H9 (cell line): ENCODE data around the gene NCKAP5L. TPM values are rescaled to one million over a fixed set of nuclear protein-coding genes. Genes with fewer than 3 reads are reported as not detected.

Source experiments
- DNase-seq: peaks from one replicate; pipeline ENCODE4 v3.0.0-alpha.2; 2017
- H2AFZ ChIP-seq: one replicate; pipeline ENCODE4 v1.6.1; 2013; ENCODE audit warnings: mild to moderate bottlenecking, low read length, control low read depth, moderate library complexity
- H2AK5ac ChIP-seq: 2 replicates; pipeline ENCODE4 v1.6.1; 2013; ENCODE audit warnings: low read length, control low read depth, mixed read lengths; ENCODE audit not compliant: insufficient read length
- H2BK120ac ChIP-seq: one replicate; pipeline ENCODE4 v1.6.1; 2013; ENCODE audit warnings: low read depth, mild to moderate bottlenecking, low read length, control low read depth, inconsistent platforms; ENCODE audit not compliant: poor library complexity, severe bottlenecking
- H2BK12ac ChIP-seq: 2 replicates; pipeline ENCODE4 v1.6.1; 2013; ENCODE audit warnings: low read length, control low read depth, mixed read lengths, low read depth; ENCODE audit not compliant: insufficient read length
- H2BK15ac ChIP-seq: 2 replicates; pipeline ENCODE4 v1.6.1; 2013; ENCODE audit warnings: low read depth, low read length, control low read depth
- H2BK20ac ChIP-seq: one replicate; pipeline ENCODE4 v1.6.1; 2013; ENCODE audit warnings: low read depth, mild to moderate bottlenecking, low read length, control low read depth, inconsistent platforms; ENCODE audit not compliant: poor library complexity, severe bottlenecking
- H2BK5ac ChIP-seq: 2 replicates; pipeline ENCODE4 v1.6.1; 2013; ENCODE audit warnings: low read length, control low read depth, mixed read lengths; ENCODE audit not compliant: insufficient read length
- H3K14ac ChIP-seq: 2 replicates; pipeline ENCODE4 v1.6.1; 2013; ENCODE audit warnings: low read length, control low read depth; ENCODE audit not compliant: insufficient read depth
- H3K18ac ChIP-seq: 2 replicates; pipeline ENCODE4 v1.6.1; 2013; ENCODE audit warnings: low read depth, mild to moderate bottlenecking, mixed read lengths, low read length, control low read depth; ENCODE audit not compliant: insufficient read length
- H3K23ac ChIP-seq: 2 replicates; pipeline ENCODE4 v1.6.1; 2013; ENCODE audit warnings: low read length, control low read depth, mixed read lengths, low read depth; ENCODE audit not compliant: insufficient read length
- H3K23me2 ChIP-seq: 2 replicates; pipeline ENCODE4 v1.6.1; 2013; ENCODE audit warnings: low read depth, mild to moderate bottlenecking, mixed read lengths, low read length, control low read depth; ENCODE audit not compliant: insufficient read length, poor library complexity, severe bottlenecking
- H3K27ac ChIP-seq: 2 replicates; pipeline ENCODE4 v1.5.1; 2013; ENCODE audit warnings: low read length, control low read depth, mixed read lengths, low read depth; ENCODE audit not compliant: insufficient read length
- H3K27me3 ChIP-seq: 2 replicates; pipeline ENCODE4 v1.6.1; 2013; ENCODE audit warnings: low read length, control low read depth, inconsistent platforms; ENCODE audit not compliant: insufficient read depth
- H3K4ac ChIP-seq: 2 replicates; pipeline ENCODE4 v1.6.1; 2013; ENCODE audit warnings: low read depth, mild to moderate bottlenecking, control low read depth, inconsistent platforms, low read length, moderate library complexity
- H3K4me1 ChIP-seq: 2 replicates; pipeline ENCODE4 v1.6.1; 2013; ENCODE audit warnings: low read length, control low read depth, inconsistent platforms; ENCODE audit not compliant: insufficient read depth
- H3K4me2 ChIP-seq: 2 replicates; pipeline ENCODE4 v1.6.1; 2013; ENCODE audit warnings: low read length, control low read depth, mixed read lengths; ENCODE audit not compliant: insufficient read length, insufficient read depth
- H3K56ac ChIP-seq: 2 replicates; pipeline ENCODE4 v1.6.1; 2013; ENCODE audit warnings: low read depth, mild to moderate bottlenecking, mixed read lengths, low read length, control low read depth; ENCODE audit not compliant: insufficient read length
- H3K79me1 ChIP-seq: 2 replicates; pipeline ENCODE4 v1.6.1; 2013; ENCODE audit warnings: low read depth, mild to moderate bottlenecking, moderate library complexity, low read length, control low read depth, inconsistent platforms; ENCODE audit not compliant: insufficient read depth, poor library complexity, severe bottlenecking
- H3K79me2 ChIP-seq: 2 replicates; pipeline ENCODE4 v1.6.1; 2013; ENCODE audit warnings: low read length, control low read depth, inconsistent platforms; ENCODE audit not compliant: insufficient read depth
- H3K9ac ChIP-seq: 2 replicates; pipeline ENCODE4 v1.6.1; 2013; ENCODE audit warnings: low read length, control low read depth, mixed read lengths; ENCODE audit not compliant: insufficient read length; ENCODE audit errors: extremely low read depth
- H3K9me3 ChIP-seq: one replicate; pipeline ENCODE4 v1.6.1; 2013; ENCODE audit warnings: low read depth, low read length, inconsistent platforms; ENCODE audit not compliant: control insufficient read depth
- H3T11ph ChIP-seq: one replicate; pipeline ENCODE4 v1.6.1; 2013; ENCODE audit warnings: mild to moderate bottlenecking, low read length, control low read depth, inconsistent platforms
- H4K20me1 ChIP-seq: one replicate; pipeline ENCODE4 v1.6.1; 2013; ENCODE audit not compliant: control insufficient read depth, insufficient read length, insufficient read depth
- H4K5ac ChIP-seq: 2 replicates; pipeline ENCODE4 v1.6.1; 2013; ENCODE audit warnings: low read depth, mild to moderate bottlenecking, mixed read lengths, low read length, control low read depth; ENCODE audit not compliant: insufficient read length
- H4K8ac ChIP-seq: replicated peaks from 2 replicates; pipeline ENCODE4 v1.6.1; 2013; ENCODE audit warnings: low read length, control low read depth, mixed read lengths, low read depth; ENCODE audit not compliant: insufficient read length
- H4K91ac ChIP-seq: 2 replicates; pipeline ENCODE4 v1.6.1; 2013; ENCODE audit warnings: low read depth, mild to moderate bottlenecking, moderate library complexity, mixed read lengths, low read length, control low read depth; ENCODE audit not compliant: insufficient read length
- H3K27ac Mint-ChIP-seq, 3 experiments: 2 replicates in 2 of 3; 3 replicates in 1 of 3; pipeline ENCODE4 v1.8.0; 2020 to 2021; ENCODE audit warnings: mixed read lengths in 3 of 3, mild to moderate bottlenecking in 1 of 3, moderate library complexity in 1 of 3
- H3K27me3 Mint-ChIP-seq: 2 replicates; pipeline ENCODE4 v1.8.0; 2021; ENCODE audit warnings: low read depth, mild to moderate bottlenecking, moderate library complexity, mixed read lengths
- H3K36me3 Mint-ChIP-seq, 3 experiments: 2 replicates in 2 of 3; 3 replicates in 1 of 3; pipeline ENCODE4 v1.8.0; 2020 to 2021; ENCODE audit warnings: low read depth in 3 of 3, mixed read lengths in 3 of 3; ENCODE audit not compliant: insufficient read depth in 1 of 3
- H3K4me1 Mint-ChIP-seq, 2 experiments: 2 replicates each; pipeline ENCODE4 v1.8.0; 2020; ENCODE audit warnings: mixed read lengths in 2 of 2
- H3K4me3 Mint-ChIP-seq, 2 experiments: 2 replicates in 1 of 2; 3 replicates in 1 of 2; pipeline ENCODE4 v1.8.0; 2020 to 2021; ENCODE audit warnings: mild to moderate bottlenecking in 2 of 2, mixed read lengths in 2 of 2, moderate library complexity in 1 of 2
- H3K9me3 Mint-ChIP-seq, 2 experiments: 2 replicates in 1 of 2; 3 replicates in 1 of 2; pipeline ENCODE4 v1.8.0; 2020; ENCODE audit warnings: mild to moderate bottlenecking in 2 of 2, mixed read lengths in 2 of 2, moderate library complexity in 1 of 2
- CTCF ChIP-seq: fragments of 200-600 bp; sonication (generic); conservative IDR thresholded peaks from 3 replicates; pipeline ENCODE4 v1.8.0; 2021; ENCODE audit warnings: antibody characterized with exemption, mild to moderate bottlenecking
- WGBS: extraction: QIAGEN DNeasy Blood & Tissue Kit; methylation state at CpG from one replicate; pipeline ENCODE4 v1.1.7; 2013; ENCODE audit warnings: missing lambda C conversion rate, low lambda C conversion rate, mixed read lengths; ENCODE audit not compliant: insufficient read length; ENCODE audit errors: extremely low coverage; 5-methylcytosine and 5-hydroxymethylcytosine counted together
- total RNA-seq: library from RNA; stranded (reverse); gene quantifications from 2 replicates; pipeline ENCODE4 v1.2.1, GENCODE V29; 2021

The NCKAP5L gene
- total RNA-seq, 1 experiment from 2014 or later, result 27.7 TPM

GRCh38 chr12:49854976-49855375, 26.8 kb upstream of the NCKAP5L start:
- H2BK12ac ChIP-seq, result no peak overlapping the region
- H3K4ac ChIP-seq, result no peak overlapping the region
- no CpG with 5 or more reads among the region's 4 CpGs for WGBS
- H3K4me3 Mint-ChIP-seq, result no peak overlapping the region
- H3K23ac ChIP-seq, result no peak overlapping the region
- no peak overlapping the region for H3K27ac Mint-ChIP-seq
- H3K36me3 Mint-ChIP-seq, result peaks cover 5 to 6% (median 6%) of the 10 kb centered on the region in 3 experiments
- no peaks in the 10 kb centered on the region for H3K9me3 ChIP-seq
- H4K91ac ChIP-seq, result no peak overlapping the region
- no peaks in the 10 kb centered on the region for H3K79me2 ChIP-seq
- H2AK5ac ChIP-seq, result no peak overlapping the region
- peaks cover 9 to 14% of the 10 kb centered on the region in 2 experiments for H3K4me1 Mint-ChIP-seq
- no peak overlapping the region for H3K4me2 ChIP-seq
- H3K56ac ChIP-seq, result no peak overlapping the region
- H3K14ac ChIP-seq, result no peak overlapping the region
- no peak overlapping the region for H2BK120ac ChIP-seq
- H3K27me3 Mint-ChIP-seq, result peaks cover 31% of the 10 kb centered on the region
- no peak overlapping the region for H4K5ac ChIP-seq
- no peak overlapping the region for H3K9ac ChIP-seq
- H3K27me3 ChIP-seq, result no peaks in the 10 kb centered on the region
- no peak for DNase-seq
- no peaks in the 10 kb centered on the region for H3K23me2 ChIP-seq
- H3K18ac ChIP-seq, result no peak overlapping the region
- H3K4me1 ChIP-seq, result no peaks in the 10 kb centered on the region
- H2BK20ac ChIP-seq, result no peak overlapping the region
- H3K79me1 ChIP-seq, result no peaks in the 10 kb centered on the region
- no peak for TF ChIP-seq CTCF
- H3T11ph ChIP-seq, result no peak overlapping the region
- no peak overlapping the region for H2BK15ac ChIP-seq
- no peak overlapping the region for H2BK5ac ChIP-seq
- no peaks in the 10 kb centered on the region for H4K20me1 ChIP-seq
- no peak overlapping the region for H4K8ac ChIP-seq
- H2AFZ ChIP-seq, result no peak overlapping the region
- H3K9me3 Mint-ChIP-seq, result peaks cover 11 to 19% of the 10 kb centered on the region in 2 experiments
- no peak overlapping the region for H3K27ac ChIP-seq
